Sigmoid colon (tissue), 7 donors: ENCODE data around the gene PRSS57. TPM values are rescaled to one million over a fixed set of nuclear protein-coding genes. Genes with fewer than 3 reads are reported as not detected.
A peak's percentile ranks its signal among the peaks of the same experiment; 100 is the strongest.
"Not testable (repeated sequence)": the region's sequence is repeated elsewhere in the genome, so short reads cannot be mapped to it uniquely, and the experiment has no call there.

Source experiments
- DNase-seq: peaks from one replicate; pipeline ENCODE4 v3.0.0-alpha.2; 2019
- H3K27ac ChIP-seq, 4 donors: fragments of 200-600 bp; sonication (generic); one replicate each; pipeline ENCODE4 v1.5.1; 2016 to 2019; ENCODE audit warnings: mild to moderate bottlenecking in 1 of 4
- H3K27me3 ChIP-seq, 3 donors: fragments of 200-600 bp; sonication (generic); one replicate each; pipeline ENCODE4 v1.5.1; 2019; ENCODE audit warnings: mild to moderate bottlenecking in 1 of 3
- H3K36me3 ChIP-seq, 4 donors: fragments of 200-600 bp; sonication (generic); one replicate each; pipeline ENCODE4 v1.5.1; 2016 to 2019
- H3K4me1 ChIP-seq, 4 donors: fragments of 200-600 bp; sonication (generic); one replicate each; pipeline ENCODE4 v1.5.1; 2017 to 2019
- H3K4me3 ChIP-seq, 4 donors: fragments of 200-600 bp; sonication (generic); one replicate each; pipeline ENCODE4 v1.5.1; 2017 to 2019; ENCODE audit warnings: mild to moderate bottlenecking in 2 of 4, moderate library complexity in 1 of 4
- H3K9me3 ChIP-seq, 4 donors: fragments of 200-600 bp in 3 of 4; sonication (generic) in 3 of 4; one replicate each; pipeline versions ENCODE4 v1.5.1 to v1.6.1; 2013 to 2019
- CTCF ChIP-seq, 4 experiments: fragments of 450-650 bp in 3 of 4; fragments of 200-600 bp in 1 of 4; IDR thresholded peaks; one replicate each; pipeline ENCODE4 v1.5.1; 2016 to 2019; ENCODE audit warnings: antibody characterized with exemption in 4 of 4, mild to moderate bottlenecking in 3 of 4, moderate library complexity in 2 of 4
- EP300 ChIP-seq, 4 donors: sonication (generic); formaldehyde crosslinking; IDR thresholded peaks; one replicate each; pipeline ENCODE4 v1.6.1; 2017; ENCODE audit warnings: antibody characterized with exemption in 4 of 4
- POLR2A ChIP-seq, 2 donors: fragments of 450-650 bp; IDR thresholded peaks; one replicate each; pipeline ENCODE4 v1.6.1; 2016; ENCODE audit warnings: antibody characterized with exemption in 2 of 2, mild to moderate bottlenecking in 2 of 2, moderate library complexity in 2 of 2
- POLR2AphosphoS5 ChIP-seq, 4 donors: sonication (generic); formaldehyde crosslinking; IDR thresholded peaks; one replicate each; pipeline ENCODE4 v1.6.1; 2017; ENCODE audit warnings: antibody characterized with exemption in 4 of 4
- WGBS, 2 donors: extraction: QIAGEN DNeasy Blood & Tissue Kit; methylation state at CpG; one replicate each; pipeline ENCODE4 v1.1.7; 2013; 5-methylcytosine and 5-hydroxymethylcytosine counted together
- intact Hi-C: fragments of 100-400 bp; cut with DNase I; formaldehyde crosslinking; loops from one replicate; pipeline ENCODE4 v1.15.1; 2023
- polyA plus RNA-seq, 3 donors: library from polyadenylated mRNA; stranded (reverse); fragments of 200-250 nt; gene quantifications; one replicate each; pipeline ENCODE4 v1.2.3, GENCODE V29; 2013
- total RNA-seq, 4 donors: library from RNA; depleted of rRNA; stranded (reverse); fragments of >200 nt; gene quantifications; one replicate each; pipeline ENCODE4 v1.1.0, GENCODE V29; 2016
- donor health status: healthy with polysubstance abuse.
- donor health status: Bipolar disorder and iron deficiency.
- donor health status: healthy.

Gene PRSS57
- total and polyA plus RNA-seq, 7 donors = 0.15 TPM; not detected in 6

GRCh38 chr19:670609-671075 is 24.6 kb downstream of the PRSS57 start:
- intact Hi-C loops = no loop called here
- WGBS, 2 donors = 77 to 83% methylated on average over 9 of the region's 9 CpGs
- Histone ChIP-seq H3K27me3 (no peaks in the 10 kb centered on the region), H3K27ac (no peak overlapping the region), H3K9me3 (no peaks in the 10 kb centered on the region), H3K36me3 (no peaks in the 10 kb centered on the region), H3K4me1 (peaks cover 0 to 7% (median 4%) of the 10 kb centered on the region in 4 donors), H3K4me3 (no peak overlapping the region)
- TF ChIP-seq POLR2A (IDR thresholded peaks at IDR 0.05) (no peak), POLR2AphosphoS5 (IDR thresholded peaks at IDR 0.05) (no peak), EP300 (IDR thresholded peaks at IDR 0.05) (no peak), CTCF (IDR thresholded peaks at IDR 0.05) (no peak)
- no peak for DNase-seq

DNA sequence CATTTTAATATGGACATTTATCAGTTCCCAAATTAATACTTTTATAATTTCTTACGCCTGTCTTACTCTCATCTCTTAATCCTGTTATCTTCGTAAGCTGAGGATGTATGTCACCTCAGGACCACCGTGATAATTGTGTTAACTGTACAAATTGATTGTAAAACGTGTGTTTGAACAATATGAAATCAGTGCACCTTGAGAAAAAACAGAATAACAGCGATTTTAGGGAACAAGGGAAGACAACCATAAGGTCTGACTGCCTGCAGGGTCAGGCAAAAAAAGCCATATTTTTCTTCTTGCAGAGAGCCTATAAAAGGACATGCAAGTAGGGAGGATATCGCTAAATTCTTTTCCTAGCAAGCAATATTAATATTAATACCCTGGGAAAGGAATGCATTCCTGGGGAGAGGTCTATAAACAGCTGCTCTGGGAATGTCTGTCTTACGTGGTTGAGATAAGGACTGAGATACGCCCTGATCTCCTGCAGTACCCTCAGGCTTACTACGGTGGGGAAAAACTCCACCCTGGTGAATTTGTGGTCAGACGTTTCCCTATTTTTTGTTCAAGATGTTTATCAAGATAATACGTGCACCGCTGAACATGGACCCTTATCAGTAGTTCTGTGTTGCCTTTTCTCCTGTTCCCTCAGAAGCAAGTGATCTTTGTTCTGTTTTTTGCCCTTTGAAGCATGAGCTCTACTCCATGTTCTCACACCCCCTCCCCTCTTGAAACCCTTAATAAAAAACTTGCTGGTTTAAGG is 26.4 kb downstream of the PRSS57 start:
- H3K4me3 ChIP-seq, H3K9me3 ChIP-seq, H3K36me3 ChIP-seq, intact Hi-C loops, H3K27ac ChIP-seq, DNase-seq, H3K27me3 ChIP-seq: not testable (repeated sequence)
- peaks cover 0 to 18% (median 14%) of the 10 kb centered on the region in 4 donors for H3K4me1 ChIP-seq
- 45 to 52% methylated on average over 12 of the region's 12 CpGs for WGBS, 2 donors

DNA sequence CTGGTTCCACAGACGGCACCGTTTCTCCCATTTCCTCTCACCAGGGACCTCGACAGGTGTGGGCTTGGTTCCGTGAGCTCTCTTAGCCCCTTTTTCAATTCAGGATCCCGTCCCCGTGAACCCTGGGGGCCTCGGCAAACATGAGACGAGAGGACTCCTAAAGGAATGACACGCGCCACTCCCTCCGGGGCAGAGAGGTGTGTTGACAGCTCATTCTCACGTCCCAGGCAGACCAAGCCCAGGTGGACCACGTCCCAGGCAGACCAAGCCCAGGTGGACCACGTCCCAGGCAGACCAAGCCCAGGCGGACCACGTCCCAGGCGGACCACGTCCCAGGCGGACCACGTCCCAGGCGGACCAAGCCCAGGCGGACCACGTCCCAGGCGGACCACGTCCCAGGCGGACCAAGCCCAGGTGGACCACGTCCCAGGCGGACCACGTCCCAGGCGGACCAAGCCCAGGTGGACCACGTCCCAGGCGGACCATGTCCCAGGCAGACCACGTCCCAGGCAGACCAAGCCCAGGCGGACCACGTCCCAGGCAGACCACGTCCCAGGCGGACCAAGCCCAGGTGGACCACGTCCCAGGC is 28.2 kb downstream of the PRSS57 start:
- H3K9me3 ChIP-seq, intact Hi-C loops, H3K4me3 ChIP-seq, H3K27ac ChIP-seq, DNase-seq, H3K27me3 ChIP-seq, H3K36me3 ChIP-seq: not testable (repeated sequence)
- H3K4me1 ChIP-seq = peaks cover 0 to 25% (median 21%) of the 10 kb centered on the region in 4 donors
- 86 to 91% methylated on average over 38 of the region's 38 CpGs for WGBS, 2 donors

DNA sequence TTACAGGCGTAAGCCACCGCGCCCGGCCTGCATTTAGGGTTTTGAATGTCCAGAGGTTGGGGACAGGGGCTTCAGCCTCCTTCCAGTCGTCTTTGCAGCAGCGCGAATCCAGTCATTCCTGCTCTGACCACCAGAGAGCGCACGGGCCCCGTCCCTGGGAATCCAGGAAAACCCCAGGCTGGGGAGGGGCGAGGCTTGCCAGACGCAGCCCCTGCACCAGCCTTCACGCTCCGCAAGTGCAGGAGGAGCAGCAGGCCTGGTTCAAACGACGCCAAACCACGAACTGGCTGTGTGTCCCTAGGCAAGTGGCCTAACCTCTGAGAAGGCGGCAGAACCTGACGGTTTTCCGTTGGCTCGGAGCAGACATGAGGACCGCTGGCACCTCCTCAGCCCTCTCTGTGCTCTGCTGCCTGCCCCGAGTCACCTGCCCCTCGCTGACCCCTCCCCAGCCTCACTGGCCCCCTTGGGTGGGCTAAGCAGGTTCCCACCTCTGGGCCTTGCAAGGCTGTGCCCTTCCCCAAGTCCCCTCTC is 30.3 kb downstream of the PRSS57 start:
- H3K27ac ChIP-seq = peak overlapping the region; percentile 10 to 99 (median 67)
- H3K4me3 ChIP-seq = peak overlapping the region in 3 of 4 donors; percentile 21 to 36 (median 29)
- DNase-seq = peak; percentile 88

GRCh38 chr19:663682-664117 is 31.6 kb downstream of the PRSS57 start:
- intact Hi-C loops = loop anchor here (2.0 to 5.0 kb wide), 4 partner anchors 17 to 134 kb away; partner anchors contain the start of genes FGF22, PALM and PTBP1
- Histone ChIP-seq H3K4me1 (peaks cover 0 to 59% (median 55%) of the 10 kb centered on the region in 4 donors), H3K27ac (peak overlapping the region; percentile 96 to 99 (median 96)), H3K36me3 (no peaks in the 10 kb centered on the region), H3K4me3 (peak overlapping the region; percentile 39 to 100 (median 90)), H3K9me3 (no peaks in the 10 kb centered on the region), H3K27me3 (no peaks in the 10 kb centered on the region)
- no peak for TF ChIP-seq EP300 (IDR thresholded peaks at IDR 0.05)
- TF ChIP-seq POLR2AphosphoS5 (IDR thresholded peaks at IDR 0.05) = no peak
- TF ChIP-seq CTCF (IDR thresholded peaks at IDR 0.05) = no peak
- TF ChIP-seq POLR2A (IDR thresholded peaks at IDR 0.05) = no peak
- WGBS, 2 donors = 48 to 62% methylated on average over 18 of the region's 18 CpGs
- DNase-seq = no peak

More for the DNA sequence above, 30.3 kb downstream of the PRSS57 start:
- TF ChIP-seq POLR2A (IDR thresholded peaks at IDR 0.05) (no peak), POLR2AphosphoS5 (IDR thresholded peaks at IDR 0.05) (peak in 2 of 4 donors; percentile 23 to 24), EP300 (IDR thresholded peaks at IDR 0.05) (no peak), CTCF (IDR thresholded peaks at IDR 0.05) (peak; percentile 92 to 98 (median 96))
- peaks cover 0 to 46% (median 42%) of the 10 kb centered on the region in 4 donors for H3K4me1 ChIP-seq
- H3K36me3 ChIP-seq = no peaks in the 10 kb centered on the region
- no peaks in the 10 kb centered on the region for H3K9me3 ChIP-seq
- intact Hi-C loops = loop anchor here (1.0 to 5.0 kb wide), 3 partner anchors 16 to 132 kb away; partner anchors contain the start of gene PTBP1
- 1 to 12% methylated on average over 24 of the region's 24 CpGs for WGBS, 2 donors
- no peaks in the 10 kb centered on the region for H3K27me3 ChIP-seq
